ENCODE measurements around the gene PLB1.

PLB1 gene

GRCh38 chr2:28480403-28481049, 15.3 kb upstream of the PLB1 start:
- Histone ChIP-seq H3K4me3 (ENCODE audit: low read depth in 1 of 5, low read length in 5 of 5) (no peak overlapping the region), H3K36me3 (ENCODE audit: control insufficient read depth in 5 of 5, insufficient read depth in 5 of 5, low read length in 5 of 5) (no peaks in the 10 kb centered on the region), H3K9me3 (ENCODE audit: control insufficient read depth in 5 of 5, low read length in 5 of 5) (peaks cover 0 to 3% (median 0%) of the 10 kb centered on the region in 5 donors), H3K9ac (ENCODE audit: low read length in 5 of 5) (no peak overlapping the region), H3K27ac (ENCODE audit: low read depth, low read length) (no peak overlapping the region), H3K27me3 (ENCODE audit: control insufficient read depth in 5 of 5, insufficient read depth in 4 of 5, low read length in 5 of 5) (no peaks in the 10 kb centered on the region), H3K4me1 (ENCODE audit: control insufficient read depth in 5 of 5, insufficient read depth in 5 of 5, low read length in 5 of 5) (no peaks in the 10 kb centered on the region)

- Histone ChIP-seq H3K36me3 (ENCODE audit: control insufficient read depth in 5 of 5, insufficient read depth in 5 of 5, low read length in 5 of 5) (no peaks in the 10 kb centered on the region), H3K4me1 (ENCODE audit: control insufficient read depth in 5 of 5, insufficient read depth in 5 of 5, low read length in 5 of 5) (no peaks in the 10 kb centered on the region), H3K9me3 (ENCODE audit: control insufficient read depth in 5 of 5, low read length in 5 of 5) (peaks cover 0 to 3% (median 0%) of the 10 kb centered on the region in 5 donors)
Observed at GRCh38 chr2:28481905-28482304, 14.0 kb upstream of the PLB1 start.

GRCh38 chr2:28484835-28485234, 11.0 kb upstream of the PLB1 start:
- Histone ChIP-seq H3K36me3 (ENCODE audit: control insufficient read depth in 5 of 5, insufficient read depth in 5 of 5, low read length in 5 of 5) (no peaks in the 10 kb centered on the region), H3K4me1 (ENCODE audit: control insufficient read depth in 5 of 5, insufficient read depth in 5 of 5, low read length in 5 of 5) (peaks cover 0 to 14% (median 7%) of the 10 kb centered on the region in 5 donors), H3K9me3 (ENCODE audit: control insufficient read depth in 5 of 5, low read length in 5 of 5) (peaks cover 0 to 3% (median 0%) of the 10 kb centered on the region in 5 donors), H3K9ac (ENCODE audit: low read length in 5 of 5) (no peak overlapping the region), H3K4me3 (ENCODE audit: low read depth in 1 of 5, low read length in 5 of 5) (no peak overlapping the region), H3K27me3 (ENCODE audit: control insufficient read depth in 5 of 5, insufficient read depth in 4 of 5, low read length in 5 of 5) (no peaks in the 10 kb centered on the region), H3K27ac (ENCODE audit: low read depth, low read length) (no peak overlapping the region)

More at GRCh38 chr2:28481905-28482304, 14.0 kb upstream of the PLB1 start:
- Histone ChIP-seq H3K4me3 (ENCODE audit: low read depth in 1 of 5, low read length in 5 of 5) (no peak overlapping the region), H3K27me3 (ENCODE audit: control insufficient read depth in 5 of 5, insufficient read depth in 4 of 5, low read length in 5 of 5) (no peaks in the 10 kb centered on the region), H3K27ac (ENCODE audit: low read depth, low read length) (no peak overlapping the region), H3K9ac (ENCODE audit: low read length in 5 of 5) (no peak overlapping the region)

GRCh38 chr2:28486526-28486925, 9.3 kb upstream of the PLB1 start:
- no peaks in the 10 kb centered on the region for H3K36me3 ChIP-seq (ENCODE audit: control insufficient read depth in 5 of 5, insufficient read depth in 5 of 5, low read length in 5 of 5)
- H3K9ac ChIP-seq (ENCODE audit: low read length in 5 of 5), result no peak overlapping the region
- H3K4me1 ChIP-seq (ENCODE audit: control insufficient read depth in 5 of 5, insufficient read depth in 5 of 5, low read length in 5 of 5), result peaks cover 0 to 14% (median 7%) of the 10 kb centered on the region in 5 donors
- no peak overlapping the region for H3K27ac ChIP-seq (ENCODE audit: low read depth, low read length)
- peaks cover 0 to 3% (median 0%) of the 10 kb centered on the region in 5 donors for H3K9me3 ChIP-seq (ENCODE audit: control insufficient read depth in 5 of 5, low read length in 5 of 5)
- H3K27me3 ChIP-seq (ENCODE audit: control insufficient read depth in 5 of 5, insufficient read depth in 4 of 5, low read length in 5 of 5), result no peaks in the 10 kb centered on the region
- no peak overlapping the region for H3K4me3 ChIP-seq (ENCODE audit: low read depth in 1 of 5, low read length in 5 of 5)

- Histone ChIP-seq H3K36me3 (ENCODE audit: control insufficient read depth in 5 of 5, insufficient read depth in 5 of 5, low read length in 5 of 5) (no peaks in the 10 kb centered on the region), H3K4me1 (ENCODE audit: control insufficient read depth in 5 of 5, insufficient read depth in 5 of 5, low read length in 5 of 5) (peaks cover 0 to 14% (median 7%) of the 10 kb centered on the region in 5 donors), H3K27me3 (ENCODE audit: control insufficient read depth in 5 of 5, insufficient read depth in 4 of 5, low read length in 5 of 5) (no peaks in the 10 kb centered on the region), H3K4me3 (ENCODE audit: low read depth in 1 of 5, low read length in 5 of 5) (no peak overlapping the region), H3K9ac (ENCODE audit: low read length in 5 of 5) (no peak overlapping the region), H3K9me3 (ENCODE audit: control insufficient read depth in 5 of 5, low read length in 5 of 5) (peaks cover 0 to 3% (median 0%) of the 10 kb centered on the region in 5 donors), H3K27ac (ENCODE audit: low read depth, low read length) (no peak overlapping the region)
Observed at GRCh38 chr2:28487258-28487657, 8.6 kb upstream of the PLB1 start.

GRCh38 chr2:28488083-28488830, 7.6 kb upstream of the PLB1 start:
- H3K27me3 ChIP-seq (ENCODE audit: control insufficient read depth in 5 of 5, insufficient read depth in 4 of 5, low read length in 5 of 5), result no peaks in the 10 kb centered on the region
- no peak overlapping the region for H3K4me3 ChIP-seq (ENCODE audit: low read depth in 1 of 5, low read length in 5 of 5)
- H3K36me3 ChIP-seq (ENCODE audit: control insufficient read depth in 5 of 5, insufficient read depth in 5 of 5, low read length in 5 of 5), result no peaks in the 10 kb centered on the region
- H3K27ac ChIP-seq (ENCODE audit: low read depth, low read length), result no peak overlapping the region
- peaks cover 0 to 3% (median 0%) of the 10 kb centered on the region in 5 donors for H3K9me3 ChIP-seq (ENCODE audit: control insufficient read depth in 5 of 5, low read length in 5 of 5)
- H3K9ac ChIP-seq (ENCODE audit: low read length in 5 of 5), result no peak overlapping the region
- peaks cover 0 to 14% (median 7%) of the 10 kb centered on the region in 5 donors for H3K4me1 ChIP-seq (ENCODE audit: control insufficient read depth in 5 of 5, insufficient read depth in 5 of 5, low read length in 5 of 5)

- Histone ChIP-seq H3K36me3 (ENCODE audit: control insufficient read depth in 5 of 5, insufficient read depth in 5 of 5, low read length in 5 of 5) (no peaks in the 10 kb centered on the region), H3K9me3 (ENCODE audit: control insufficient read depth in 5 of 5, low read length in 5 of 5) (no peaks in the 10 kb centered on the region), H3K9ac (ENCODE audit: low read length in 5 of 5) (no peak overlapping the region), H3K4me3 (ENCODE audit: low read depth in 1 of 5, low read length in 5 of 5) (peak overlapping the region in 1 of 5 donors; percentile 51), H3K4me1 (ENCODE audit: control insufficient read depth in 5 of 5, insufficient read depth in 5 of 5, low read length in 5 of 5) (peaks cover 0 to 14% (median 7%) of the 10 kb centered on the region in 5 donors), H3K27me3 (ENCODE audit: control insufficient read depth in 5 of 5, insufficient read depth in 4 of 5, low read length in 5 of 5) (no peaks in the 10 kb centered on the region), H3K27ac (ENCODE audit: low read depth, low read length) (no peak overlapping the region)
Observed at GRCh38 chr2:28488858-28489575, 6.8 kb upstream of the PLB1 start.

- no peaks in the 10 kb centered on the region for H3K9me3 ChIP-seq (ENCODE audit: control insufficient read depth in 5 of 5, low read length in 5 of 5)
- H3K4me1 ChIP-seq (ENCODE audit: control insufficient read depth in 5 of 5, insufficient read depth in 5 of 5, low read length in 5 of 5), result peaks cover 0 to 14% (median 7%) of the 10 kb centered on the region in 5 donors
- H3K27me3 ChIP-seq (ENCODE audit: control insufficient read depth in 5 of 5, insufficient read depth in 4 of 5, low read length in 5 of 5), result peaks cover 0 to 2% (median 0%) of the 10 kb centered on the region in 5 donors
- no peaks in the 10 kb centered on the region for H3K36me3 ChIP-seq (ENCODE audit: control insufficient read depth in 5 of 5, insufficient read depth in 5 of 5, low read length in 5 of 5)
- no peak overlapping the region for H3K27ac ChIP-seq (ENCODE audit: low read depth, low read length)
- H3K4me3 ChIP-seq (ENCODE audit: low read depth in 1 of 5, low read length in 5 of 5), result no peak overlapping the region
- H3K9ac ChIP-seq (ENCODE audit: low read length in 5 of 5), result no peak overlapping the region
Observed at GRCh38 chr2:28490558-28490957, 5.3 kb upstream of the PLB1 start.

GRCh38 chr2:28492282-28492681, 3.6 kb upstream of the PLB1 start:
- peaks cover 0 to 14% (median 7%) of the 10 kb centered on the region in 5 donors for H3K4me1 ChIP-seq (ENCODE audit: control insufficient read depth in 5 of 5, insufficient read depth in 5 of 5, low read length in 5 of 5)
- no peak overlapping the region for H3K27ac ChIP-seq (ENCODE audit: low read depth, low read length)
- H3K36me3 ChIP-seq (ENCODE audit: control insufficient read depth in 5 of 5, insufficient read depth in 5 of 5, low read length in 5 of 5), result no peaks in the 10 kb centered on the region
- H3K9ac ChIP-seq (ENCODE audit: low read length in 5 of 5), result no peak overlapping the region
- H3K27me3 ChIP-seq (ENCODE audit: control insufficient read depth in 5 of 5, insufficient read depth in 4 of 5, low read length in 5 of 5), result peaks cover 0 to 2% (median 0%) of the 10 kb centered on the region in 5 donors
- no peak overlapping the region for H3K4me3 ChIP-seq (ENCODE audit: low read depth in 1 of 5, low read length in 5 of 5)
- H3K9me3 ChIP-seq (ENCODE audit: control insufficient read depth in 5 of 5, low read length in 5 of 5), result no peaks in the 10 kb centered on the region

GRCh38 chr2:28493636-28494035, 2.2 kb upstream of the PLB1 start:
- Histone ChIP-seq H3K36me3 (ENCODE audit: control insufficient read depth in 5 of 5, insufficient read depth in 5 of 5, low read length in 5 of 5) (no peaks in the 10 kb centered on the region), H3K4me3 (ENCODE audit: low read depth in 1 of 5, low read length in 5 of 5) (no peak overlapping the region), H3K4me1 (ENCODE audit: control insufficient read depth in 5 of 5, insufficient read depth in 5 of 5, low read length in 5 of 5) (peaks cover 0 to 12% (median 7%) of the 10 kb centered on the region in 5 donors), H3K27me3 (ENCODE audit: control insufficient read depth in 5 of 5, insufficient read depth in 4 of 5, low read length in 5 of 5) (peaks cover 0 to 2% (median 0%) of the 10 kb centered on the region in 5 donors), H3K27ac (ENCODE audit: low read depth, low read length) (no peak overlapping the region), H3K9me3 (ENCODE audit: control insufficient read depth in 5 of 5, low read length in 5 of 5) (no peaks in the 10 kb centered on the region), H3K9ac (ENCODE audit: low read length in 5 of 5) (no peak overlapping the region)

Data from subcutaneous abdominal adipose tissue (tissue), 5 donors.